ENCODE results near the gene POC1A.
"Not testable (repeated sequence)": the region's sequence is repeated elsewhere in the genome, so short reads cannot be mapped to it uniquely, and the experiment has no call there.

The POC1A gene

DNA sequence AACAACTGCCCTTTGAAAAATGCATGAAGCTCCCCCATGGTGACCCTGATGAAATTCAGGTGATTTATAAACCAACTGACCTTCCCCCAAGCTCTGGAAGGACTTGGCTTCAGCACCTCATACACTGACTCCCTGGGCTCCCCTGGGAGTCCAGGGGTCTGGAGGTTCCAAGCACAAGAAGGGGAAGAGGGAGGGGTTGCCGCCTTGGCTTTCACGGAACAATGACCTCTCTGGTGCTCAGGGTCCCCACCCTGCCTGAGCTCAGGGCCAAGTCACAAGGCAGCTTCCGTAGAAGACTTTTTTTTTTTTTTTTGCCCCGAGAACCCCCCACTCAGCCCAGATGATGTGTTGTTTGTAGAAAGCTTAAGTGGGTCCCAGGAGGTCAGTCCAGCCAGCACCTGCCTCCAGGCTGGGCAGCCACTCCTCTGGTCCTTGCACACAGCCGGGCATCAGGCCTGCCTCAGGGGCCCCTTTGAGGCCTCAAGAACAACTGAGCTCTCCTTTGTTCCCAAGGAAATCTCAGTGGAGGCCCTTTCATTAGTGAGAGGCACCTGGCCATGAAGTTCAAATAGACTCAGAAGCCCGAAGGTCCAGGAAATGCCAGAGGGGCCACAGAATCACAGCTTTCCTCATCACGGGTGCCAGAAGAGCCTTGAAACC is 29.7 kb upstream of the POC1A start:
- no peaks in the 10 kb centered on the region for H3K27me3 ChIP-seq
- H3K36me3 ChIP-seq = no peaks in the 10 kb centered on the region
- no peaks in the 10 kb centered on the region for H3K4me1 ChIP-seq
- H3K9me3 ChIP-seq = no peaks in the 10 kb centered on the region
- no peak for DNase-seq
- H3K27ac ChIP-seq = no peak overlapping the region
- TF ChIP-seq, protein P1, sequence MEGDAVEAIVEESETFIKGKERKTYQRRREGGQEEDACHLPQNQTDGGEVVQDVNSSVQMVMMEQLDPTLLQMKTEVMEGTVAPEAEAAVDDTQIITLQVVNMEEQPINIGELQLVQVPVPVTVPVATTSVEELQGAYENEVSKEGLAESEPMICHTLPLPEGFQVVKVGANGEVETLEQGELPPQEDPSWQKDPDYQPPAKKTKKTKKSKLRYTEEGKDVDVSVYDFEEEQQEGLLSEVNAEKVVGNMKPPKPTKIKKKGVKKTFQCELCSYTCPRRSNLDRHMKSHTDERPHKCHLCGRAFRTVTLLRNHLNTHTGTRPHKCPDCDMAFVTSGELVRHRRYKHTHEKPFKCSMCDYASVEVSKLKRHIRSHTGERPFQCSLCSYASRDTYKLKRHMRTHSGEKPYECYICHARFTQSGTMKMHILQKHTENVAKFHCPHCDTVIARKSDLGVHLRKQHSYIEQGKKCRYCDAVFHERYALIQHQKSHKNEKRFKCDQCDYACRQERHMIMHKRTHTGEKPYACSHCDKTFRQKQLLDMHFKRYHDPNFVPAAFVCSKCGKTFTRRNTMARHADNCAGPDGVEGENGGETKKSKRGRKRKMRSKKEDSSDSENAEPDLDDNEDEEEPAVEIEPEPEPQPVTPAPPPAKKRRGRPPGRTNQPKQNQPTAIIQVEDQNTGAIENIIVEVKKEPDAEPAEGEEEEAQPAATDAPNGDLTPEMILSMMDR (IDR thresholded peaks at IDR 0.05) = no peak
- intact Hi-C loops (cut with DNase I; ENCODE audit: low total_unique reads) = no loop called here
- H3K4me3 ChIP-seq = no peak overlapping the region

DNA sequence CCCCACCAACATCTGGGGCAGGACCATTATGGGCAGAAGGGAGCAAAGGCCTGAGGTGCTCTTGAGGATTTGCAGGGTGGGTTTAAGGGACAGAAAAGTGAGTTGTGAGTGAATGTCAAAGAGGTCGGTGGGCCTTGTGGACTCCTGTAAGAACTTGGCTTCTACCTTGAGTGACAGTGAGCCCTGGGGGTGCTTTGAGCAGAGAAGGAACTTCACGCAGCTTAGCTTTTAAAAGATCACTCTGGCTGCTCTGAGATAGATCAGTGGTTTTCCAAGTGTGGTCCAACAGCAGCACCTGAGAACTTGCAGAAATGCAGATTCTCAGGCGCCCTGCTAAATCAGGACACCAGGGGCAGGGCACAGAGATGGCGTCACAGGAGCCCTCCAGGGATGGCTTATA is 28.5 kb upstream of the POC1A start:
- DNase-seq = no peak
- Histone ChIP-seq H3K27ac (no peak overlapping the region), H3K4me1 (peaks cover 0 to 3% (median 0%) of the 10 kb centered on the region in 4 donors), H3K4me3 (no peak overlapping the region), H3K36me3 (no peaks in the 10 kb centered on the region), H3K9me3 (no peaks in the 10 kb centered on the region), H3K27me3 (no peaks in the 10 kb centered on the region)
- TF ChIP-seq, protein P1 (IDR thresholded peaks at IDR 0.05) = no peak
- intact Hi-C loops (cut with DNase I; ENCODE audit: low total_unique reads) = no loop called here

DNA sequence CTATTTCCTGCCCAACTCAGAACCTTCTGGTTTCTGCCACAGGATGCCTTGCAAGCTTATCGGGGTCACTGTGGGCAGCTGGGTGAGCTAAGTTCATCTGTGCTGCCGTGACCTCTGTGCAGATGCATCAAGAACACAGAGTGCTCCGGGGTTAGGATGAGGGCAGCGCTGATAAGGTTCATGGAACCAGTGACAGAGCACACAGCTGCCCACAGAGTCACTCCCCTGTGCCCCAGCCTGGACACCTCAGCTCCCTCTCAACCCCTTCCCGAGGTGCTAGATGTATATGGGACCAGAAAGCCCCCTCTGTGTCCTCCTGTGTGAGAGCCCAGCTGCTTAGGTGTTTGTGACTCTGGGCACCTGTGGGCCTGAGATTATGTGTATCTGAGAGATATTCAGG is 28.0 kb upstream of the POC1A start:
- H3K27ac ChIP-seq = no peak overlapping the region
- no peak overlapping the region for H3K4me3 ChIP-seq
- H3K36me3 ChIP-seq = no peaks in the 10 kb centered on the region
- no peak for DNase-seq
- TF ChIP-seq, protein P1 (IDR thresholded peaks at IDR 0.05) = no peak
- H3K4me1 ChIP-seq = peaks cover 0 to 4% (median 0%) of the 10 kb centered on the region in 4 donors
- intact Hi-C loops (cut with DNase I; ENCODE audit: low total_unique reads) = no loop called here
- no peaks in the 10 kb centered on the region for H3K9me3 ChIP-seq
- no peaks in the 10 kb centered on the region for H3K27me3 ChIP-seq

DNA sequence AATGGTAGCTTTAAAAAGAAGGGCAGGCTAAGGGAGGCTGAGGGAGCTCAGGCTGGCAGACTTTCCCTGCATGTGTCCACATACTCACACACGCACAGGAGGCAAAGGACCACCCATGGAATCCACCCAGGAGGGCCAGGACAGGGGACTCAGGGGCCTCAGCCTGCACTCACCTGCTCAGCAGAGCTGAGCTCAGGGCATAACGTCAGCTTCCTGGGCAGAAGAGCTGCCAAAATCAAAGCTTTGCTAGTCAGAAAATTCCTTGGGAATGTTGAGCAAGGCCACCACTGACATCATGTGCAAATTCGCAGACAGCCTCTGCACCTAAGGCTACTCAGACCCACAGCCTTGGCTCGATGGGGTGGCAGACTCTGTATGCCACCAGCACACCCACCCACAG is 27.3 kb upstream of the POC1A start:
- Histone ChIP-seq H3K9me3 (no peaks in the 10 kb centered on the region), H3K36me3 (no peaks in the 10 kb centered on the region), H3K27me3 (no peaks in the 10 kb centered on the region), H3K4me1 (peaks cover 0 to 10% (median 0%) of the 10 kb centered on the region in 4 donors), H3K27ac (no peak overlapping the region), H3K4me3 (no peak overlapping the region)
- no peak for DNase-seq
- TF ChIP-seq, protein P1 (IDR thresholded peaks at IDR 0.05) = no peak
- intact Hi-C loops (cut with DNase I; ENCODE audit: low total_unique reads) = no loop called here

DNA sequence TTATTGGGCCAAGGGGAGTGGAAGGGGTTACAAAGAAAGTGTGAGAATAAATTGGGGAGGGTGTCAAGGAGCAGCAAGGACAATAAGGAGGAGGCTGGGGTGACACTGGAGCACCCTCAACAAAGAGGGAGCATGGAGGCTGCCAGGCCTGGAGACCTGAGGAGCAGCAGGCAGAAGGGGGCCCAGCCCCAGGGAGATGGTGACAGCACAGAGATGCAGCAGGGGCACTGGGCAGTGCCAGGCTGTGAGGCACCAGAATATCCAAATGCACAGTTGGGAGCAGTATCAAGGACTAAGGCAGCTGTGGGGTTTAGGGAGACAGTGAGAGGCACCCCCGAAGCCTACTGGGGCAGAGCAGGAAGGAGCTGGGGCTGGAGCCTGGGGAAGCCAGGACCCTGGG is 24.3 kb upstream of the POC1A start:
- Histone ChIP-seq H3K4me3 (no peak overlapping the region), H3K27ac (no peak overlapping the region), H3K4me1 (peaks cover 0 to 10% (median 0%) of the 10 kb centered on the region in 4 donors), H3K9me3 (no peaks in the 10 kb centered on the region), H3K27me3 (no peaks in the 10 kb centered on the region), H3K36me3 (no peaks in the 10 kb centered on the region)
- TF ChIP-seq, protein P1 (IDR thresholded peaks at IDR 0.05) = no peak
- intact Hi-C loops (cut with DNase I; ENCODE audit: low total_unique reads) = no loop called here
- DNase-seq = no peak

DNA sequence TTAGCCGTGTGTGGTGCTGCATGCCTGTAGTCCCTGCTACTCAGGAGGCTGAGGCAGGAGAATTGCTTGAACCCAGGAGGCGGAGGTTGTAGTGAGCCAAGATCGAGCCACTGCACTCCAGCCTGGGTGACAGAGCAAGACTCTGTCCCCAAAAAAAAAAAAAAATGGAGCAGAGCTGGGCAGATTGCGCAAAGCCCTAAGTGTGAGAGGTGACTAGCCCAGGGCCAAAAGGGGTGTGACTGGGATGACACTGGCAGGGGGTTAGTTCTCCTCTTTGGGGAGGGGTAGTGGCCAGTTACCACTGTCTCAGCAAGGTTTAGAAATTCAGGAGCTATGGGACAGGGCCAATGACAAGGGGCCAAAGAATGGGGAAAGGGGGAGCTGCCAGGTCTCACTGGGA is 23.9 kb upstream of the POC1A start:
- H3K9me3 ChIP-seq; H3K4me3 ChIP-seq; H3K27ac ChIP-seq; DNase-seq; H3K36me3 ChIP-seq; intact Hi-C loops (cut with DNase I; ENCODE audit: low total_unique reads); H3K27me3 ChIP-seq; H3K4me1 ChIP-seq: not testable (repeated sequence)

Data from tibial artery (tissue), 4 donors.